DMS114 treated with DMSO at 0.1 percent for 48 hours (cell line): ENCODE data around the gene NBR1.
"Not testable (repeated sequence)": the region's sequence is repeated elsewhere in the genome, so short reads cannot be mapped to it uniquely, and the experiment has no call there.

ENCODE experiments used
- DNase-seq: peaks from one replicate; lab custom pipeline; 2025; ENCODE audit not compliant: unreplicated experiment; lab: John Stamatoyannopoulos, UW

The NBR1 gene

DNA sequence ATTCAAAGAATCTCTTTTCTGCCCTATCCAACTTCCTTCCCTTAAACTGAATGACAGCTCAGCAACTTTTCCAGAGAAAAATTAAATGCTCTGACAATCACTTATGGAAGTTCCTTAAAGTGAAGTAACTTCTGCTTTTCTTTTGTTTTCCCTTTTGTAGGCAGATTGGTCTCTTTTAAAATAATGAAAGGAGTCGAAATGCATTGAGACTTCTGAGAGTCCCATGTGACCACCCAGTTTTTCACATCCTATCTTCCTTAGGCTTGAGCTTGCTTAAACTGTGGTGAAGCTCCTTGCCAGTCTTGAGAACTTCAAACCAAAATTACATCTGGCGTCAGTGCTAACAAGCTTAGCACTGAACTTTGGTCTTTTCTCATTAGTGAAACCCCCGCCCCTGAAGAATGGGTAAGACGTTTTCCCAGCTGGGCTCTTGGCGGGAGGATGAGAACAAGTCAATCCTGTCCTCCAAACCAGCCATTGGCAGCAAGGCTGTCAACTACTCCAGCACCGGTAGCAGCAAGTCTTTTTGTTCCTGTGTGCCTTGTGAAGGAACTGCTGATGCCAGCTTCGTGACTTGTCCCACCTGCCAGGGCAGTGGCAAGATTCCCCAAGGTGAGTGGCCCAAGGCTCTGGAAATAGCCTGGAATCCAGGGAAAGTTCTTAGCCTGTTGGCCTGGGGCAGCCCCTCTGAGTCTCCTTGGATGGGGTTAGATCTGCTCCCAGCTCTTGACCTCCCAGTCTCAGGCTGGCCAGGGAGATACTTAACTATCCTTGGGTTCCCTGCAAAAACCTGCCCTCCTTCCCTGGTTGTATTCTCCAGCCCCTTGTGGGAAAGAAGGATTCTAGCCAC, 41.9 kb downstream of the NBR1 start:
- no peak for DNase-seq

DNA sequence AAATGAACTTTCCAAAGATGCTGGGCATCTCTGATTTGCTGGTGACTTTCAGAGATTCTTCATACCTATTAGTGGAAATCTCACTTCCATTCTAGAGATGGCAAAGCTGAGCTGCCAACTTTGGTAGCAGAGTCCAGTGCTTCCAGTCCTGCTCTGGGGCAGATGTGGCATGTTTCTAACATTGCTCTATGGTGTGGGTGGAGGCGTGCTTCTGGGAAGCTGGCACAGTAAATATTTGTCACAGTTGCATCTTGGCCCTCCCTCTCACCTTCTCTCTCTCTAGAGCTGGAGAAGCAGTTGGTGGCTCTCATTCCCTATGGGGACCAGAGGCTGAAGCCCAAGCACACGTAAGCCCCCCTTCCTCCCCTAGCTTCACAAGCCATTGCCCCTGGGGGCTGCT, 42.5 kb downstream of the NBR1 start:
- DNase-seq: no peak

DNA sequence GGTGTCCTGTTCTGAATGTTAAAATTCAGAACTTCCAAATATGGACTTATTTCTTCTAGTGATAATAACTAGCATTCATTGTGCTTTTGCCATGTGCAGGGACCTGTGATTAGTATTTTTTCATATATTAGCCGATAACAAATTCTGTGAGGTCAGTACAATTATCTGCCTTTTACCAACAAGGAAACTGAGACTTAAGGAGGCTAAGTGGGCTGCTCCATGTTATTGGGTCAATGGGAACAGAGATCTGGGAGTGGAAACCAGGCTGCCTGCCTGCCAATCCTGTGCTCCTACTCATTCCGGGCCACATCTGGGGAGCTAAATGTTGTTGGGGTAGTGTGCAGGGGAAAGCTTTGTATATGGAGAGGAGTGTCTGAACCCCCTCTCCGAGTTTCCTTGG, 44.3 kb downstream of the NBR1 start:
- no peak for DNase-seq

DNA sequence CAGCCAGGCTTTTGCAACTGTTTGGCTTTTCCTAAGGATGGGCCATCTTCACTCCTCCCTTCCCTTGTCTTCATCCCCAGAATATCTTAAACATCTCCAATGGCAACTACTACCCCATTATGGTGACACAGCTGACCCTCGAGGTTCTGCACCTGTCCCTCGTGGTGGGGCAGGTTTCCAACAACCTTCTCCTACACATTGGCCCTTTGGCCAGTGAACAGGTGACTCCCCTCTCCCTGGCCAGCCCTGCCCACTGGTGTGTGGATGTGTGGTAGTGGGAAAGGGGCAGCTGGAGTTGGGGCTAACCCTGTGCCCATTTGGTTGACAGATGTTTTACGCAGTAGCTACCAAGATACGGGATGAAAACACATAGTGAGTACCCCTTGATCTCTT, 45.4 kb downstream of the NBR1 start:
- no peak for DNase-seq

DNA sequence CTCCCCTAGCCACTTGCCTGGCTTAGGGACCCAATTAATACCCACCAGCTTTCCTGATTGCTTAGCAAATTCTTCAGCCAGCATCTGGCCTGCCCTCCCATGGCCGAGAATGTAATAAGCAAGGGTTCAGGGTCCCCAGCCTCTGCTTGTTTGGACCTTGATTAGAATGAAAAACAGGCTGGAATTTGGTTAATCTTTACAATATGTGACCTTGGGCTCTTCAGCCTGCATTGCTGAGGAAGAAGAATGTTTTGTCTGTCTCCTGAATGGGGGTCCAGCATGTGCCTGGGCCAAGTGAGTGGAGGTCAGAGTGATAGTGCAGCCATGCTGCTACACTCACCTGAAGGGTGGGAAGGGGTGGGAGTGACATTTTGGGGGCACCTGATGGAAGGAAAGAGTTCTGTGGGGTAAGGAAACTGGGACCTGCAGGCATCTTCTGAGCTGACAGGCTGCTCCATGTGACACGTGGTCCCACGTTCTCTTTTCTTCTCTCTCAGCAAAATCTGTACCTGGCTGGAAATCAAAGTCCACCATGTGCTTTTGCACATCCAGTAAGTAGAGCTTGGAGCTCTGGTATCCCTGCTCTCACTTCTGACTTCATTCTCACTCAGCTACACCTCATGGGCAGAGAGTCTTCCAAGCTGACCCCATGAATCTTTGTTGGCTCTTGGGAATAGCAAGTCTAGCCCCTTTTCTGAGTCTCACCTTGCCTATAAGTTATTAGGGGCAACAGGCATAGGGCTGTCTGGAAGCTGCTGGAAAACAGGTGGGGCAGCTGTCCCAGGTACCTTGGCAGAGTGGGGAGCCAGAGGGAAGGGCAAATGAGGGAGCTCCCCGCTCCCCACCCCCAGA, 46.0 kb downstream of the NBR1 start:
- no peak for DNase-seq

DNA sequence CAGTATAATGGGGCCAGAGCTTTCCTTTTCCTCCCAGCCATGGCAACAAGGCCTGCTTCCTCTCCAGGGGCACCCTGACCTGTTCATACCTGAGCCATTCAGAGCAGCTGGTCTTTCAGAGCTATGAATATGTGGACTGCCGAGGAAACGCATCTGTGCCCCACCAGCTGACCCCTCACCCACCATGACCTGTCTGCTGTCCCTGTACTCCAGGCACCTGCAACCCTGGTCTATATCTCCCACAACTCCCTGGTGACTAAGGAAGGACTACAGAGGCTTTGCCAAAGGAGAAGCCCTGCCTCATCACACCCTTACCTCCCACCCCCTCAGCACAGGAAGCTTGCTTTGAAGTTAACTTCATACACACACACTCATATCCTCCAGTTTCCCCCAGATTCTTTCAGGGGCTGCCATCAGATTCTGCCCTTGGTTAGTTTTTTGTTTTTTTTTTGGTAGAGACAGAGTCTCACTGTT, 46.6 kb downstream of the NBR1 start:
- DNase-seq: no peak

DNA sequence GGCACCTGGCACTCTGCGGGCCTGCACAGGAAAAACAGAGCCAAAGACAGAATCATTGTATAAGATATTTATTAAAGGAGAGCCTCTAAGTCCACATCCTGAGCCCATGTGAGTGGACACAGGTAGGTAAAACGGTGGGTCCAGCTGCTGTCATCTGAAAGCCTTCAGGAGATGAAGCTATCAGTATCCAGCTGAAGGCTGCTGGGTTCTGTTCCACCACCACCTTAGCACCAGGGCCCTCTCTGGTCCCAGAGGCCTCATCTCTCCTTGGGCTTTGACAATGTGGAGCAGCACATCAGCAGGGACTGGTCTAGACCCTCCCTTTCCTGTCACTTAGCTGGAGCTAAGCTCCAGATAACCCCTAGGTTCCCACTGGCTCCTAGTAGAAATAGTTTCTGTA, 48.0 kb downstream of the NBR1 start:
- no peak for DNase-seq

DNA sequence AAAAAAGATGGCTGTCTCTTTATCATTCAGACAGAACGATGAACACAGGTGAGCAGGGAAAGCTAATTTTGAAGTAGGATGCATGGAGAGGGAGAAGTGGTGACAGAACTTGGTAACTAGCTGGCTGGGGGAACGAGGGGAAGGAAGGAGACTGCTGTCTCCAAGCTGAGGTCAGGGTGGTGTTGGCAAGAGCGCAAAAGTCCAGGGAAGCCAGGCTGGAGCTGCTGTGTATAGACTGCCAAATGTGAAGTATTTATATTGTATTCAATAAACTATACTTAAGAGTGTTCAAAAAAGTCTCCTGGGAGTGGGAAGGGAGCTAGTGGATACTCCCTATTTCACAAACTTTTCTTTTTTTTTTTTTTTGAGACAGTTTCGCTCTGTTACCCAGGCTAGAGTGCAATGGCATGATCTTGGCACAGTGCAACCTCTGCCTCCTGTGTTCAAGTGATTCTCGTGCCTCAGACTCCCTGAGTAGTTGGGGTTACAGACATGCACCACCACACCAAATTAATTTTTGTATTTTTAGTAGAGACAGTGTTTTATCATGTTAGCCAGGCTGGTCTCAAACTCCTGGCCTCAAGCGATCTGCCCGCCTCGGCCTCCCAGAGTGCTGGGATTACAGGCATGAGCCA, 48.8 kb downstream of the NBR1 start:
- no peak for DNase-seq

DNA sequence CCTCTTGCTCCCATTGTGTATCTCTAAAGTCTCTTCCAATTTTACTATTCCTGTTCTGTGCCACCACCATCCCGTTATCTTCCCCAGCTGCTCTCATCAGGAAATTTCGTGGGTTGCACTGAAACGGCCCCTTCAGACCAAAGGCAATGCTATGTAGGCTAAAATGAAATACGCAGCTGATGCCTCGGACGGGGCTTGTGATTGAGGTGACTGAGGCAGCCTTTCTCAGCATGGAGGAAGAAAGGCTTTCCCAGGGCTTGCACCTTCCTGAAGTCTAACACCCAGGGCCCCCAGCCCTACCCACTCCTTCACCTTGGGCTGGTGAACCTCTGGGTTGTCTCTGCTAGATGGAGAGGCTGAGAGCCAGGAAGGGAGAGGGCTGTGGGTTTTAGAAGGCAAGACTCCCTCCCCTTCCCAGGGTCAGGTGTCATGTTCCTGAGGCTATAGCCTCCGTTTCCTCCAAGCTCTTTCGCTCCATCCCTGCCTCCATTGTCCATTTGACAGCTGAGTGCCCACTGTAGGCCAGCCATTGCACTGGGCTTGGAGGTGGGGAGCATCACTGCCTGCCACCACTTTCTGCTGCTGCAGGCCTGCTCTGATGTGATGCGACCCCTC, 49.6 kb downstream of the NBR1 start:
- no peak for DNase-seq

DNA sequence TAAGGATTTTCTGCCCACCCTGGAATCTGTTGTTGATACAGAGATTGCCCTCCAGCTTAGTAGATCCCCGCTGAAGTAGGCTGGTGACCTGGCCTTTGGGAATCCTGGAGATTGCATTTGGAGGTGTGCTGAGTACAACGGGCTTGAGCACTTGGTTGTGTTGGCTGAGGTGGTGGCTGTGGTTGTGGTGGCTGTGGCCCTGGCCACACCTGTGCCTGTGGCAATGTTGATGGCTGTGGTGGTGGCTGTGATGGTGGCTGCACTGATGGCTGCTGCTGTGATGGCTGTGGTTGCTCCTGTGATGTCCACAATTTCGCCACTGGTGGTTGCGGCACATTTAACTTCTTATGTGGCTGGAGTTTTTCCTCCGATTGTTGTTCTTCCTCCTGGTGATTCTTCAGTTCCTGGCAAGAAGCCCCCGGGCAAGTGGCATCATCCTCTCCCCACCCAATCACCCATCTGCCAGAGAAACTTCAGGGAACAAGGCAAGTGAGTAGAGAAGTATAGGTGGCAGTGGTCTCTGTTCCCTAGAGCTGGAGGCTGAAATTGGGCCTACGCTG, 53.2 kb downstream of the NBR1 start:
- no peak for DNase-seq

DNA sequence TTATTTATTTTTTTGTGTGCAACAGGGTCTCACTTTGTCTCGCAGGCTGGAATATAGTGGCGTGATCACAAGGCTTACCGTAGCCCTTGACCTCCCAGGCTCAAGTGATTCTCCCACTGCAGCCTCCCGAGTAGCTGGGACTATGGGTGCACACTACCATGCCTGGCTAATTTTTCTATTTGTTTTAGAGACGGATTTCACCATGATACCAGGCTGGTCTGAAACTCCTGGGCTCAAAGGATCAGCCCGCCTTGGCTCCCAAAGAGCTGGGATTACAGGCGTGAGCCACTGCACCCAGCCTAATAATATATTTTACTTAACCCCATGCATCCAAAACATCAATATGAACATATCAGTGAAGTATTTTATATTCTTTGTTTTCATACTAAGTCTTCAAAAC, 55.4 kb downstream of the NBR1 start:
- no peak for DNase-seq

DNA sequence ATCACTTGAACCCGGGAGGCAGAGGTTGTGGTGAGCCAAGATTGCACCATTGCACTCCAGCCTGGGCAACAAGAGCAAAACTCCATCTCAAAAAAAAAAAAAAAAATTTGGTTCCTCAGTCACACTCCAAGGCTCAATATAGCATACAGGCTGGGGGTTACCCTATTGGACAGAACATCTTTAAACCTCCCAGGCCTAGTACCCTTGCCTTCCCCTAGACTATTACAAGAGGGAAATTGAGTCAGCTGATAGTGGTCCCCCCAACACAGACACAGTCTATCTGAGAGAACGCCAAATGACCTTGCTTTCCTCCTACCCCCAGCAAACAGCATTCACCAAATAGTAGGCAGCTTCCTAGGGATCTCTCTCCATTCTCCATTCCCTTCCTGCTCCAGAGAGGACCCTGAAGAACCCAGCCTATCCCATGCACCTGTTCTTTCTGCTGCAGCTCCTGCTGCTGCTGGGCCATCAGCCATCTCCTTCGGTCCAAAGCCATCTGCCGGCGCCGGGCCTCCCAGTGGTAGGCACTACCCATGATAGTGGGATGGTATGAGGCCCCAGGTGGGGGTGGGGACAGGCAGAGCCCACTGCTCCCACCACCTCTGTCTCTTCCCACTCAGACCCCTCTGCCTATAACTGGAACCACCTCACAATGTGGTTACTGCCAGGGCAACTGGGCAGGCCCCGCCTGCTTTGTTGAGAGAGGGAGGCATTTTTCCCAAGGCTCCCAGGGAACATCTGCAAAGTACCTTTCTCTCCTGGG, 57.2 kb downstream of the NBR1 start, which contains the start of gene CCDC200:
Gene CCDC200, minus strand, starts transcription at position 604 of the 763 bp plus-strand sequence. Its CDS starts 69 bp downstream, at position 535.
- not testable (repeated sequence) for DNase-seq

DNA sequence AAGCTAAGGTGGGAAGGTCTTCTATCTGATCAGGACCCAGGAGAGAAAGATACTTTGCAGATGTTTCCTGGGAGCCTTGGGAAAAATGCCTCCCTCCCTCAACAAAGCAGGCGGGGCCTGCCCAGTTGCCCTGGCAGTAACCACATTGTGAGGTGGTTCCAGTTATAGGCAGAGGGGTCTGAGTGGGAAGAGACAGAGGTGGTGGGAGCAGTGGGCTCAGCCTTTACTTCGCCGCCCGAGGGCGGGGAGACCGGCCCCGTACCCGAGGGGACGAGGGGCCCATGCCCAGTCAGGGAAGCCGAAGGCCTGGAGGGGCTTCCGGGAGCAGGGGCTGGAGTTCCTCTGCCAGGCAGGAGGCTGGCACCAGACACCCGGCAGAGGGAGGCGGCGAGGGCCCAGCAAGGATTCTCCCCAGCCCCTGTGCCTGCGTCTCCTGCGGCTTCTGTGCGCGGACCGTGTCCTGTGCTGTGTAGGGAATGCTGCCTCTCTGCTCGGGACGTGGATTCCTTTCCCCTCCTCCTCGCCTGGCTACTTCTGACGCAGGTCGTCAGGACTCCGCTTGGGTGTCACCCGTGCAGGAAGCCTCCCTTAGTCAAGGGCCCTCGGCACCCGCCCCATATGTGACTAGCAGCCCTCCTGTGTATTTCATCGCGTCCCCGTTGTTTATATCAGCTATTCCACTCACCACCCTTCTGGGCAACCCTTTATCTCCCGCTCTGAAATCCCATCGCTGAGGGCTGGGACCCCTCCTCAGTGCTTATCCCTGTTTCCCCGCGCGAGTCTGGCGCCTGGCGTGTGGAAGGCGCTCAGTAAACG, 60.4 kb downstream of the NBR1 start:
- not testable (repeated sequence) for DNase-seq

DNA sequence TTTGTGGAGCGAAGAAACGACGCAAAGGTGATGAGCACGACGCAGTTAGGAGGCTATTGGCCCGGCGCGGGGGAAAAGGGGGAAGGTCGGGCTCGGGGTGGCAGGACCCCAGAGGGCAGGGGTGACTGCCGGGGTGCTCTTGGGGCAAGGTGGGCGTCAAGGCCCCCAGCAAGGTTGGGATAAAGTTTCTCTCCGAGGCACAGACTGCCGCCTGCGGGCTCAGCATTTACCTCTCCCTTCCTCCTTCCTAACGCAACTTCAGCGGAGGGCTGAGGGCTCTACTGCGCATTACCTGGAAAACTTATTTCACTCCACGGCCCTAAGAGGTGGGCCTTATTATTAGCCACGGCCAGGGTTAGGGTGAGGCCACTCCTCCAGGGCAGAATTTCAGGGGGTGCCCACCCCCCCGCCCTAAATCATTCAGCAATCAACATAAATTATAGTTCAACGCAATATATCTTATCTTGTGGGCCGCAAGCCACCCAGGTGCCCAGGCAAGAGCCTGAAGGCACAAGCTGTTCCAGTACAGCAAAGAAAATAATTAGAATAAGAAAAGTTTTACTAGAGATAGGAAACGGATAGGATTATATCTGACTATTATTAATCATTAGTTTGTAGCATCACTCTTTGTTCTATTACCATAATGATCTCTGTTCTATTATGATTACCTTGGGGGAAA, 61.1 kb downstream of the NBR1 start:
- not testable (repeated sequence) for DNase-seq

DNA sequence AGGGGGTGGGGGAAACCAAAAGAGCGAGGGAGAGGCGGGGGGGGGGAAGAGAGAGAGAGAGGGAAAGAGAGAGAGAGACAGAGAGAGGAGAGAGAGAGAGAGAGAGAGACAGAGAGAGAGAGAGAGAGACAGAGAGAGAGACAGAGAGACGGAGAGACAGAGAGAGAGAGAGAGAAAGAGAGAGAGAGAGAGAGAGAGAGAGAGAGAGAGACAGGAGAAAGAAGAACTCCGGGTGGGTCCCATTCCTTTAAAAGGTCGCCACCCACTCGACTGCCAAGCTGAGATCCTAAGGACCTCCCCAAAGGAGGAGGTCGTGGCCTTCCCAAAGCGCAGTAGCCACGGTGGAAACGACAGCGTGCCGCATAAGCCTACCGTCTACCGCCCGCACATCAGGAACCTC, 62.2 kb downstream of the NBR1 start:
- not testable (repeated sequence) for DNase-seq

DNA sequence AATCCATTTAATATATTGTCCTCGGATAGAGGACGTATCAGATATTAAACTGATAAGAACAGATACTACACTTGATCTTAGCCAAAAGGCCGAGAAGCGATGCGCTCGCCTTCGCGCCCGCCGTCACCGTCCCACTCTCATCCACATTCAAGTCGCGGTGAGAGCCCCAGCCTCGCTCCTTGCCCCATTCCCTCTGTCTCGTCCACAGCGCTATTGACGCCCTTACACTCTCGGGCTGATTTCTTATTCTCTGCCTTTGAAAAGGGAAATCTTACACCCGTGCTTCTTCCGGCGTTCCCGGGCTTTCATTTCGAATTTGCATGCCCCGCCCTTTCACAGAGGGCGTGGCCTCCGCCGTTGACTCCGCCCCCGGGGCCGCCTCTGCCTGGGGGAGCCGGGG, 62.9 kb downstream of the NBR1 start, which contains the start of gene RNU2-1:
Gene RNU2-1, minus strand, starts transcription at position 101 of the 400 bp plus-strand sequence.
- DNase-seq: not testable (repeated sequence)

DNA sequence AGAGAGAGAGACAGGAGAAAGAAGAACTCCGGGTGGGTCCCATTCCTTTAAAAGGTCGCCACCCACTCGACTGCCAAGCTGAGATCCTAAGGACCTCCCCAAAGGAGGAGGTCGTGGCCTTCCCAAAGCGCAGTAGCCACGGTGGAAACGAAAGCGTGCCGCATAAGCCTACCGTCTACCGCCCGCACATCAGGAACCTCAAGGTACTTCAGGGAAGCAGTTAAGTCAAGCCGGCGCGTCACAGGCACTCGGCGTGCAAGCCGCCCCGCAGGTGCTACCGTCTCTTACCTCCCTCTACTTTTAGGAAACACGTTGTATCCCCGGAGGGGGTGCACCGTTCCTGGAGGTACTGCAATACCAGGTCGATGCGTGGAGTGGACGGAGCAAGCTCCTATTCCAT, 68.6 kb downstream of the NBR1 start:
- not testable (repeated sequence) for DNase-seq

DNA sequence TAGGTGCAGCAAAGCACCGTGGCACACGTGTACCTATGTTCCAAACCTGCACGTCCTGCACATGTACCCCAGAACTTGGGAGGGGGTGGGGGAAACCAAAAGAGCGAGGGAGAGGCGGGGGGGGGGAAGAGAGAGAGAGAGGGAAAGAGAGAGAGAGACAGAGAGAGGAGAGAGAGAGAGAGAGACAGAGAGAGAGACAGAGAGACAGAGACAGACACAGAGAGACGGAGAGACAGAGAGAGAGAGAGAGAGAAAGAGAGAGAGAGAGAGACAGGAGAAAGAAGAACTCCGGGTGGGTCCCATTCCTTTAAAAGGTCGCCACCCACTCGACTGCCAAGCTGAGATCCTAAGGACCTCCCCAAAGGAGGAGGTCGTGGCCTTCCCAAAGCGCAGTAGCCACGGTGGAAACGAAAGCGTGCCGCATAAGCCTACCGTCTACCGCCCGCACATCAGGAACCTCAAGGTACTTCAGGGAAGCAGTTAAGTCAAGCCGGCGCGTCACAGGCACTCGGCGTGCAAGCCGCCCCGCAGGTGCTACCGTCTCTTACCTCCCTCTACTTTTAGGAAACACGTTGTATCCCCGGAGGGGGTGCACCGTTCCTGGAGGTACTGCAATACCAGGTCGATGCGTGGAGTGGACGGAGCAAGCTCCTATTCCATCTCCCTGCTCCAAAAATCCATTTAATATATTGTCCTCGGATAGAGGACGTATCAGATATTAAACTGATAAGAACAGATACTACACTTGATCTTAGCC, 69.8 kb downstream of the NBR1 start:
- DNase-seq: not testable (repeated sequence)
